ENCODE measurements around the gene CHD3.

CHD3 gene

GRCh38 chr17:7883781-7884386, 4.7 kb upstream of the CHD3 start:
- in situ Hi-C loops (cut with HindIII; ENCODE audit: low pct_unique_long_range_greater_than_20kb, low sequenced_read_pairs), result no loop called here

GRCh38 chr17:7884581-7885366, 3.8 kb upstream of the CHD3 start:
- peak; percentile 11 to 21 for DNase-seq (ENCODE audit: low read depth in 1 of 2, low spot score in 1 of 2)
- in situ Hi-C loops (cut with HindIII; ENCODE audit: low pct_unique_long_range_greater_than_20kb, low sequenced_read_pairs), result no loop called here
- TF ChIP-seq JUND (IDR thresholded peaks at IDR 0.05; ENCODE audit: low read depth), result no peak

More at GRCh38 chr17:7883781-7884386, 4.7 kb upstream of the CHD3 start:
- TF ChIP-seq JUND (IDR thresholded peaks at IDR 0.05; ENCODE audit: low read depth), result no peak
- DNase-seq (ENCODE audit: low read depth in 1 of 2, low spot score in 1 of 2), result peak in 1 of 2 experiments; percentile 9

GRCh38 chr17:7885367-7886226, 3.0 kb upstream of the CHD3 start:
- no peak for TF ChIP-seq JUND (IDR thresholded peaks at IDR 0.05; ENCODE audit: low read depth)

GRCh38 chr17:7886227-7887037, 2.2 kb upstream of the CHD3 start:
- in situ Hi-C loops (cut with HindIII; ENCODE audit: low pct_unique_long_range_greater_than_20kb, low sequenced_read_pairs), result no loop called here
- DNase-seq (ENCODE audit: low read depth in 1 of 2, low spot score in 1 of 2), result peak; percentile 46 to 59
- TF ChIP-seq JUND (IDR thresholded peaks at IDR 0.05; ENCODE audit: low read depth), result no peak

More at GRCh38 chr17:7885367-7886226, 3.0 kb upstream of the CHD3 start:
- peak; percentile 45 to 47 for DNase-seq (ENCODE audit: low read depth in 1 of 2, low spot score in 1 of 2)
- in situ Hi-C loops (cut with HindIII; ENCODE audit: low pct_unique_long_range_greater_than_20kb, low sequenced_read_pairs), result no loop called here

- no peak for DNase-seq (ENCODE audit: low read depth in 1 of 2, low spot score in 1 of 2)
- in situ Hi-C loops (cut with HindIII; ENCODE audit: low pct_unique_long_range_greater_than_20kb, low sequenced_read_pairs), result no loop called here
- no peak for TF ChIP-seq JUND (IDR thresholded peaks at IDR 0.05; ENCODE audit: low read depth)
These were observed 1.5 kb upstream of the CHD3 start for GRCh38 chr17:7887038-7887481.

GRCh38 chr17:7887482-7888183, 956 bp upstream of the CHD3 start:
- in situ Hi-C loops (cut with HindIII; ENCODE audit: low pct_unique_long_range_greater_than_20kb, low sequenced_read_pairs), result no loop called here
- peak; percentile 72 to 96 for DNase-seq (ENCODE audit: low read depth in 1 of 2, low spot score in 1 of 2)
- TF ChIP-seq JUND (IDR thresholded peaks at IDR 0.05; ENCODE audit: low read depth), result no peak

- DNase-seq (ENCODE audit: low read depth in 1 of 2, low spot score in 1 of 2), result peak; percentile 86 to 97
- in situ Hi-C loops (cut with HindIII; ENCODE audit: low pct_unique_long_range_greater_than_20kb, low sequenced_read_pairs), result no loop called here
- TF ChIP-seq JUND (IDR thresholded peaks at IDR 0.05; ENCODE audit: low read depth), result no peak
These were observed 772 bp downstream of the CHD3 start for GRCh38 chr17:7889166-7889955.

GRCh38 chr17:7893187-7893880, 4.7 kb downstream of the CHD3 start:
- no peak for TF ChIP-seq JUND (IDR thresholded peaks at IDR 0.05; ENCODE audit: low read depth)
- DNase-seq (ENCODE audit: low read depth in 1 of 2, low spot score in 1 of 2), result no peak
- in situ Hi-C loops (cut with HindIII; ENCODE audit: low pct_unique_long_range_greater_than_20kb, low sequenced_read_pairs), result no loop called here

- no peak for TF ChIP-seq JUND (IDR thresholded peaks at IDR 0.05; ENCODE audit: low read depth)
- in situ Hi-C loops (cut with HindIII; ENCODE audit: low pct_unique_long_range_greater_than_20kb, low sequenced_read_pairs), result no loop called here
- no peak for DNase-seq (ENCODE audit: low read depth in 1 of 2, low spot score in 1 of 2)
These were observed 5.6 kb downstream of the CHD3 start for GRCh38 chr17:7894226-7894625.

- in situ Hi-C loops (cut with HindIII; ENCODE audit: low pct_unique_long_range_greater_than_20kb, low sequenced_read_pairs), result no loop called here
- no peak for TF ChIP-seq JUND (IDR thresholded peaks at IDR 0.05; ENCODE audit: low read depth)
- no peak for DNase-seq (ENCODE audit: low read depth in 1 of 2, low spot score in 1 of 2)
These were observed 6.3 kb downstream of the CHD3 start for GRCh38 chr17:7894866-7895265.

Measured in T47D (cell line).